ENCODE measurements around the gene MESD.

DNA sequence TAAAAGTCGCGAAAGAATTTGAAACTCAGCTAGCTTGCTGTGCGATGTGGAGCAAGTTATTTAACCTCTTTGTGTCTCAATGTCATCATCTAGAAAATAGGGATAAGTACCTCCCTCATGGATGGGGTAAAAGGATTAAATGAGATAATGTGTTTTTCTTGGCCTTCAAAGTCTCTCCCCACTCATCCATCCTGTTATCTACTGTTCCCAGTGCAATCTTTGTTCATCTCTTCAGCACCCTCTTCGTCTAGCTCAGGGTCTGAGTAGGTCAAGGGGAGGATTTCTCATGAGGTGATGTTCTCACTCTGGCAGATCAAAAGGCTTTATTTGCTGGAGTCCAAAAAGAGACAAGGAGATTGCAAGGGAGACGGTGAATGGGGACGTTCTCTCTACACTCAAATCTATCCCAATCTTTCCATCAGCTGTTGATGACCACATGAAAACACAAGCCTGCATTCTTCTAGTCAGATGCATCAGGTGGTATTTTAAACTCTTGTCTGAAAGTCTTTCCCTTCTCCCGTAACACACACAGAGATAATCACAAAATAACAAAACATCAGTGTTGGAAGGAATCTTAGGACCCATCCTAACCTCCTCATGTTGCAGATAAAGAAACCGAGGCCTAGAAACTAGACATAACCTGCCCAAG lies 1.3 kb downstream of the MESD start:
- TF ChIP-seq ZNF431 (CRISPR knock-in tag; IDR thresholded peaks at IDR 0.05) (no peak), SMARCE1 (IDR thresholded peaks at IDR 0.05) (no peak), NFYB (IDR thresholded peaks at IDR 0.05; ENCODE audit: extremely low read depth, insufficient read length) (no peak), PTBP1 (IDR thresholded peaks at IDR 0.05; ENCODE audit: low read depth, low read length) (no peak), ZBTB8A (IDR thresholded peaks at IDR 0.05; ENCODE audit: partially characterized antibody) (no peak), SAFB (IDR thresholded peaks at IDR 0.05; ENCODE audit: borderline replicate concordance, low read depth, low read length) (no peak), SRF (CRISPR knock-in tag; IDR thresholded peaks at IDR 0.05) (no peak), ADNP (tag; IDR thresholded peaks at IDR 0.05) (no peak), FOSL1 (tag; conservative IDR thresholded peaks at IDR 0.05) (no peak)
- TF ChIP-seq, protein P1, sequence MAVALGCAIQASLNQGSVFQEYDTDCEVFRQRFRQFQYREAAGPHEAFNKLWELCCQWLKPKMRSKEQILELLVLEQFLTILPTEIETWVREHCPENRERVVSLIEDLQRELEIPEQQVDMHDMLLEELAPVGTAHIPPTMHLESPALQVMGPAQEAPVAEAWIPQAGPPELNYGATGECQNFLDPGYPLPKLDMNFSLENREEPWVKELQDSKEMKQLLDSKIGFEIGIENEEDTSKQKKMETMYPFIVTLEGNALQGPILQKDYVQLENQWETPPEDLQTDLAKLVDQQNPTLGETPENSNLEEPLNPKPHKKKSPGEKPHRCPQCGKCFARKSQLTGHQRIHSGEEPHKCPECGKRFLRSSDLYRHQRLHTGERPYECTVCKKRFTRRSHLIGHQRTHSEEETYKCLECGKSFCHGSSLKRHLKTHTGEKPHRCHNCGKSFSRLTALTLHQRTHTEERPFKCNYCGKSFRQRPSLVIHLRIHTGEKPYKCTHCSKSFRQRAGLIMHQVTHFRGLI (CRISPR knock-in tag; IDR thresholded peaks at IDR 0.05) = no peak
- TF ChIP-seq, protein P2, sequence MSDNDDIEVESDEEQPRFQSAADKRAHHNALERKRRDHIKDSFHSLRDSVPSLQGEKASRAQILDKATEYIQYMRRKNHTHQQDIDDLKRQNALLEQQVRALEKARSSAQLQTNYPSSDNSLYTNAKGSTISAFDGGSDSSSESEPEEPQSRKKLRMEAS (CRISPR knock-in tag; IDR thresholded peaks at IDR 0.05) = no peak
- TF ChIP-seq, protein P3, sequence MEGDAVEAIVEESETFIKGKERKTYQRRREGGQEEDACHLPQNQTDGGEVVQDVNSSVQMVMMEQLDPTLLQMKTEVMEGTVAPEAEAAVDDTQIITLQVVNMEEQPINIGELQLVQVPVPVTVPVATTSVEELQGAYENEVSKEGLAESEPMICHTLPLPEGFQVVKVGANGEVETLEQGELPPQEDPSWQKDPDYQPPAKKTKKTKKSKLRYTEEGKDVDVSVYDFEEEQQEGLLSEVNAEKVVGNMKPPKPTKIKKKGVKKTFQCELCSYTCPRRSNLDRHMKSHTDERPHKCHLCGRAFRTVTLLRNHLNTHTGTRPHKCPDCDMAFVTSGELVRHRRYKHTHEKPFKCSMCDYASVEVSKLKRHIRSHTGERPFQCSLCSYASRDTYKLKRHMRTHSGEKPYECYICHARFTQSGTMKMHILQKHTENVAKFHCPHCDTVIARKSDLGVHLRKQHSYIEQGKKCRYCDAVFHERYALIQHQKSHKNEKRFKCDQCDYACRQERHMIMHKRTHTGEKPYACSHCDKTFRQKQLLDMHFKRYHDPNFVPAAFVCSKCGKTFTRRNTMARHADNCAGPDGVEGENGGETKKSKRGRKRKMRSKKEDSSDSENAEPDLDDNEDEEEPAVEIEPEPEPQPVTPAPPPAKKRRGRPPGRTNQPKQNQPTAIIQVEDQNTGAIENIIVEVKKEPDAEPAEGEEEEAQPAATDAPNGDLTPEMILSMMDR (IDR thresholded peaks at IDR 0.05 in 2 of 3, conservative IDR thresholded peaks at IDR 0.05 in 1 of 3; ENCODE audit: insufficient read depth in 2 of 3, low read depth in 1 of 3, low read length in 3 of 3) = no peak
